ENCODE measurements around the gene LPP.

DNA sequence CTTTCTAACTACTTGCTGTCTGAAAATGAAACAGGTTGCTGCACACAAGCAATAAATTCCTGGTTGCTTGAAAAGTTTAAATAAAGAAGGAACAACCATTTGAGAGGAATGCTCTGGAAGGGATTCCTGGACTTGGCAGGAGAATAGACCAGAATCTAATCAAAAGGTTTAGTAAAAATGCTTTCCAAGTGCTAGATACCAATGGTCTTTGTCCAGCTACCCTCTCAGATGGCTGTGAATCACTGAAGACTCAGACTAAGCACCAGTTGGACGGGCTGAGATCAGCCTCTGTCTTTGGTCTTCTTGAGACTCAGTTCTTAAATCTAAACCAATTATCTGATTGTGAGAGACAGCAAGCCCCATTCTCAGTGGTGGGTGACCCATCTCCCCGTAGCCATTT lies 27.7 kb upstream of the LPP start:
- TF ChIP-seq POLR2AphosphoS5 (IDR thresholded peaks at IDR 0.05; ENCODE audit: borderline replicate concordance, low read depth, low read length) (no peak), EZH2 (IDR thresholded peaks at IDR 0.05) (no peak)

All from SK-N-MC (cell line).